Endothelial cell of umbilical vein (primary cell): ENCODE results near the gene ZC3H12A. TPM values are rescaled to one million over a fixed set of nuclear protein-coding genes. Genes with fewer than 3 reads are reported as not detected.

ENCODE experiments used
- BruUV-seq: library from RNA; stranded (reverse); fragments of 400-500 nt; replicated peaks from 2 replicates; lab custom pipeline; 2021; lab: Mats Ljungman, UMichigan
- CTCF ChIA-PET: fragments of 300-600, 350-600 bp; sonication (Branson Sonifier 250); formaldehyde crosslinking; loops from one replicate; lab custom pipeline; 2021; ENCODE audit warnings: antibody characterized with exemption, inconsistent platforms; lab: Charles Lee
- POLR2A ChIA-PET: fragments of 300-600, 350-600 bp; sonication (Branson Sonifier 250); formaldehyde crosslinking; loops from one replicate; lab custom pipeline; 2021; ENCODE audit warnings: antibody characterized with exemption, inconsistent platforms; lab: Charles Lee
- DNase-seq: peaks from one replicate; pipeline ENCODE4 v3.0.0-alpha.2; 2011; ENCODE audit warnings: low read depth, low spot score
- FAIRE-seq: peaks from 2 replicates; lab custom pipeline; 2011; peaks lifted over from hg19 to GRCh38; lab: Jason Lieb, UNC
- H2AFZ ChIP-seq: 2 replicates; pipeline ENCODE4 v1.6.0; 2012; ENCODE audit warnings: low read depth, low read length, control low read depth, inconsistent platforms
- H3K27ac ChIP-seq: 2 replicates; pipeline ENCODE4 v1.5.1; 2011; ENCODE audit warnings: low read depth, mild to moderate bottlenecking, control low read depth, low read length, moderate library complexity; ENCODE audit not compliant: insufficient read depth
- H3K27me3 ChIP-seq, 2 experiments: 2 replicates each; pipeline versions ENCODE4 v1.6.0 to v1.6.1; 2011; ENCODE audit warnings: low read length in 2 of 2, mixed read lengths in 1 of 2; ENCODE audit not compliant: control insufficient read depth in 2 of 2, insufficient read depth in 2 of 2
- H3K36me3 ChIP-seq, 2 experiments: 2 replicates in 1 of 2; 3 replicates in 1 of 2; pipeline ENCODE4 v1.5.1; 2011; ENCODE audit warnings: low read length in 2 of 2, mild to moderate bottlenecking in 1 of 2, moderate library complexity in 1 of 2; ENCODE audit not compliant: control insufficient read depth in 2 of 2, insufficient read depth in 2 of 2; ENCODE audit errors: extremely low read depth in 1 of 2
- H3K4me1 ChIP-seq: 3 replicates; pipeline ENCODE4 v1.5.1; 2011; ENCODE audit warnings: mild to moderate bottlenecking, low read length; ENCODE audit not compliant: control insufficient read depth, insufficient read depth; ENCODE audit errors: extremely low read depth
- H3K4me2 ChIP-seq: 2 replicates; pipeline ENCODE4 v1.6.1; 2011; ENCODE audit warnings: low read length, control low read depth, mixed read lengths; ENCODE audit not compliant: insufficient read depth
- H3K4me3 ChIP-seq, 3 experiments: fragments of 200-600 bp in 1 of 3; sonication (generic), shearing (Covaris generic) in 1 of 3; replicated peaks in 1 of 3; 2 replicates each; pipeline ENCODE4 v1.5.1; 2011 to 2016; ENCODE audit warnings: control low read depth in 3 of 3, low read length in 3 of 3, mild to moderate bottlenecking in 2 of 3, inconsistent platforms in 1 of 3, low read depth in 1 of 3, moderate library complexity in 1 of 3; ENCODE audit not compliant: insufficient read depth in 1 of 3
- H3K79me2 ChIP-seq: 2 replicates; pipeline ENCODE4 v1.6.0; 2012; ENCODE audit warnings: low read length, inconsistent platforms; ENCODE audit not compliant: control insufficient read depth, insufficient read depth
- H3K9ac ChIP-seq: replicated peaks from 2 replicates; pipeline ENCODE3; 2011; ENCODE audit warnings: low read length, control low read depth; ENCODE audit not compliant: insufficient read depth; ENCODE audit errors: extremely low read depth
- H3K9me1 ChIP-seq: replicated peaks from 3 replicates; pipeline ENCODE4 v1.6.0; 2011; ENCODE audit warnings: mild to moderate bottlenecking, low read length; ENCODE audit not compliant: control insufficient read depth, insufficient read depth; ENCODE audit errors: extremely low read depth
- H3K9me3 ChIP-seq: replicated peaks from 2 replicates; pipeline ENCODE4 v1.5.1; 2012; ENCODE audit warnings: low read length, inconsistent platforms; ENCODE audit not compliant: control insufficient read depth, insufficient read depth
- H4K20me1 ChIP-seq: replicated peaks from 2 replicates; pipeline ENCODE3; 2011; ENCODE audit warnings: mild to moderate bottlenecking, low read length; ENCODE audit not compliant: control insufficient read depth, insufficient read depth; ENCODE audit errors: extremely low read depth
- EZH2 ChIP-seq: IDR thresholded peaks from 2 replicates; pipeline ENCODE4 v1.6.1; 2012; ENCODE audit warnings: borderline replicate concordance, low read depth, mild to moderate bottlenecking, moderate library complexity, low read length, inconsistent platforms; ENCODE audit not compliant: severe bottlenecking
- FOS ChIP-seq: IDR thresholded peaks from 2 replicates; pipeline ENCODE4 v1.6.1; 2011; ENCODE audit warnings: mild to moderate bottlenecking, low read length, moderate library complexity, borderline replicate concordance; ENCODE audit not compliant: insufficient read depth
- GATA2 ChIP-seq: IDR thresholded peaks from 2 replicates; pipeline ENCODE4 v1.7.0; 2011; ENCODE audit warnings: low read depth, mild to moderate bottlenecking, moderate library complexity, mixed read lengths, low read length; ENCODE audit not compliant: insufficient read length, insufficient read depth
- JUN ChIP-seq: IDR thresholded peaks from 2 replicates; pipeline ENCODE4 v1.6.1; 2011; ENCODE audit warnings: borderline replicate concordance, low read depth; ENCODE audit not compliant: insufficient read length, insufficient read depth
- MAX ChIP-seq: IDR thresholded peaks from 2 replicates; pipeline ENCODE4 v1.6.1; 2011; ENCODE audit not compliant: insufficient read depth, insufficient read length
- MYC ChIP-seq: IDR thresholded peaks from one replicate; pipeline ENCODE4 v1.6.1; 2011; ENCODE audit warnings: mild to moderate bottlenecking, low read depth, low read length
- POLR2A ChIP-seq: IDR thresholded peaks from 2 replicates; pipeline ENCODE4 v1.6.1; 2012; ENCODE audit warnings: low read depth, mild to moderate bottlenecking, control low read depth, low read length
- POLR2AphosphoS5 ChIP-seq: IDR thresholded peaks from 2 replicates; pipeline ENCODE4 v1.6.1; 2012; ENCODE audit warnings: low read depth, mild to moderate bottlenecking, control low read depth, low read length, moderate library complexity; ENCODE audit not compliant: insufficient read depth
- dilution Hi-C: fragments of 300-500 bp; cut with MboI; formaldehyde crosslinking; loops from one replicate; pipeline ENCODE4 v1.15.0; 2019; ENCODE audit warnings: low sequenced_read_pairs; ENCODE audit not compliant: extremely low pct_ligation_motif_present
- intact Hi-C: fragments of 100-400 bp; cut with micrococcal nuclease; formaldehyde crosslinking; loops from one replicate; pipeline ENCODE4 v1.10.0; 2022
- polyA plus RNA-seq, 4 experiments: library from polyadenylated mRNA; depleted of rRNA in 3 of 4; stranded (reverse) in 3 of 4; unstranded in 1 of 4; fragments of >200 nt; gene quantifications; 2 replicates each; pipeline versions ENCODE4 v1.2.1 to v1.2.3, GENCODE V29; 2011 to 2012; ENCODE audit warnings: missing spikeins in 1 of 4
- total RNA-seq: library from RNA; stranded (reverse); gene quantifications from 2 replicates; pipeline ENCODE4 v1.2.3, GENCODE V29; 2021
- TF ChIP-seq, protein P1 (sequence below), 2 donors: IDR thresholded peaks; 1 replicate in 1 of 2; 2 replicates in 1 of 2; pipeline ENCODE4 v1.5.1; 2011; ENCODE audit warnings: low read length in 2 of 2, mild to moderate bottlenecking in 2 of 2, moderate library complexity in 2 of 2, control low read depth in 1 of 2, inconsistent platforms in 1 of 2, low read depth in 1 of 2; ENCODE audit not compliant: insufficient read depth in 1 of 2; ENCODE audit errors: extremely low read depth in 1 of 2

Gene ZC3H12A
- total and polyA plus RNA-seq, 2 donors (not counting 3 experiments of a cell fraction or from before 2014, with no cell fraction given): 6.3 to 9.4 TPM

- BruUV-seq: no TSS peak
- Histone ChIP-seq H3K4me2 (no peak overlapping the region), H3K36me3 (no peaks in the 10 kb centered on the region), H3K9me1 (no peaks in the 10 kb centered on the region), H4K20me1 (no peaks in the 10 kb centered on the region), H3K9me3 (no peaks in the 10 kb centered on the region), H3K27me3 (peaks cover 3 to 4% of the 10 kb centered on the region in 2 experiments), H3K4me3 (no peak overlapping the region), H3K27ac (no peak overlapping the region), H3K79me2 (no peaks in the 10 kb centered on the region), H2AFZ (no peak overlapping the region), H3K9ac (no peak overlapping the region), H3K4me1 (no peaks in the 10 kb centered on the region)
- DNase-seq: no peak
- intact Hi-C loops: loop anchor here (10.0 kb wide), 1 partner anchor 114 kb away; no protein-coding TSS in a partner anchor
- TF ChIP-seq JUN: no peak
- no peak for TF ChIP-seq EZH2
- no peak for TF ChIP-seq MYC
- TF ChIP-seq POLR2AphosphoS5: no peak
- TF ChIP-seq MAX: no peak
- TF ChIP-seq, protein P1, sequence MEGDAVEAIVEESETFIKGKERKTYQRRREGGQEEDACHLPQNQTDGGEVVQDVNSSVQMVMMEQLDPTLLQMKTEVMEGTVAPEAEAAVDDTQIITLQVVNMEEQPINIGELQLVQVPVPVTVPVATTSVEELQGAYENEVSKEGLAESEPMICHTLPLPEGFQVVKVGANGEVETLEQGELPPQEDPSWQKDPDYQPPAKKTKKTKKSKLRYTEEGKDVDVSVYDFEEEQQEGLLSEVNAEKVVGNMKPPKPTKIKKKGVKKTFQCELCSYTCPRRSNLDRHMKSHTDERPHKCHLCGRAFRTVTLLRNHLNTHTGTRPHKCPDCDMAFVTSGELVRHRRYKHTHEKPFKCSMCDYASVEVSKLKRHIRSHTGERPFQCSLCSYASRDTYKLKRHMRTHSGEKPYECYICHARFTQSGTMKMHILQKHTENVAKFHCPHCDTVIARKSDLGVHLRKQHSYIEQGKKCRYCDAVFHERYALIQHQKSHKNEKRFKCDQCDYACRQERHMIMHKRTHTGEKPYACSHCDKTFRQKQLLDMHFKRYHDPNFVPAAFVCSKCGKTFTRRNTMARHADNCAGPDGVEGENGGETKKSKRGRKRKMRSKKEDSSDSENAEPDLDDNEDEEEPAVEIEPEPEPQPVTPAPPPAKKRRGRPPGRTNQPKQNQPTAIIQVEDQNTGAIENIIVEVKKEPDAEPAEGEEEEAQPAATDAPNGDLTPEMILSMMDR (IDR thresholded peaks at IDR 0.05; ENCODE audit: extremely low read depth in 1 of 2, insufficient read depth in 1 of 2, low read depth in 1 of 2, low read length in 2 of 2): no peak
- no peak for TF ChIP-seq GATA2
- no peak for TF ChIP-seq FOS
- no peak for TF ChIP-seq POLR2A
- no peak for FAIRE-seq
- dilution Hi-C loops: no loop called here
- ChIA-PET POLR2A (no interaction called here), CTCF (no interaction called here)
Measured at GRCh38 chr1:37438869-37439343, 35.5 kb upstream of the ZC3H12A start.
